ENCODE measurements around the gene UROD.

DNA sequence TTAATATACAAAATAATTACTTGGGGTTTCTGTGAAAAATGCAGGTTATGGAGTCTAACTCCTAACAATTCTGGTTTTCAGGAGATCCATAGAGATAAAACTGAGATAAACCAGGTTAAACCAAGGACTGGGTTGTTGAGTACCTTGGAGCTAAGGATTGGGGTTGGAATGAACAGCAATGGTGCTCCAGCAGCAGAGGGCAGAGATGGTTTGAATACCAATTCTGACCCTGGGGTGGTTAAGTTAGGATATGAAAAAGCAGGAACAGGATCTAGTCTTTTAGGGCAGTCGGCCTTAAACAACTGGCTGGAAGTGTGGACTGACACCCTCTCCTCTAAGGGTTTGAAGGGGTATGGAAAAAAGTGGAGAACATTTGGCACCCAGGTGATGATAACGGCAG is 53.0 kb downstream of the UROD start:
- TF ChIP-seq, protein P1, sequence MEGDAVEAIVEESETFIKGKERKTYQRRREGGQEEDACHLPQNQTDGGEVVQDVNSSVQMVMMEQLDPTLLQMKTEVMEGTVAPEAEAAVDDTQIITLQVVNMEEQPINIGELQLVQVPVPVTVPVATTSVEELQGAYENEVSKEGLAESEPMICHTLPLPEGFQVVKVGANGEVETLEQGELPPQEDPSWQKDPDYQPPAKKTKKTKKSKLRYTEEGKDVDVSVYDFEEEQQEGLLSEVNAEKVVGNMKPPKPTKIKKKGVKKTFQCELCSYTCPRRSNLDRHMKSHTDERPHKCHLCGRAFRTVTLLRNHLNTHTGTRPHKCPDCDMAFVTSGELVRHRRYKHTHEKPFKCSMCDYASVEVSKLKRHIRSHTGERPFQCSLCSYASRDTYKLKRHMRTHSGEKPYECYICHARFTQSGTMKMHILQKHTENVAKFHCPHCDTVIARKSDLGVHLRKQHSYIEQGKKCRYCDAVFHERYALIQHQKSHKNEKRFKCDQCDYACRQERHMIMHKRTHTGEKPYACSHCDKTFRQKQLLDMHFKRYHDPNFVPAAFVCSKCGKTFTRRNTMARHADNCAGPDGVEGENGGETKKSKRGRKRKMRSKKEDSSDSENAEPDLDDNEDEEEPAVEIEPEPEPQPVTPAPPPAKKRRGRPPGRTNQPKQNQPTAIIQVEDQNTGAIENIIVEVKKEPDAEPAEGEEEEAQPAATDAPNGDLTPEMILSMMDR (IDR thresholded peaks at IDR 0.05) = no peak
- TF ChIP-seq POLR2AphosphoS5 (IDR thresholded peaks at IDR 0.05) (no peak), POLR2A (IDR thresholded peaks at IDR 0.05; ENCODE audit: low read depth) (no peak), EP300 (IDR thresholded peaks at IDR 0.05) (no peak)

Measured in esophagus muscularis mucosa (tissue), 4 donors.